ENCODE measurements around the gene MAP3K3.

The MAP3K3 gene

DNA sequence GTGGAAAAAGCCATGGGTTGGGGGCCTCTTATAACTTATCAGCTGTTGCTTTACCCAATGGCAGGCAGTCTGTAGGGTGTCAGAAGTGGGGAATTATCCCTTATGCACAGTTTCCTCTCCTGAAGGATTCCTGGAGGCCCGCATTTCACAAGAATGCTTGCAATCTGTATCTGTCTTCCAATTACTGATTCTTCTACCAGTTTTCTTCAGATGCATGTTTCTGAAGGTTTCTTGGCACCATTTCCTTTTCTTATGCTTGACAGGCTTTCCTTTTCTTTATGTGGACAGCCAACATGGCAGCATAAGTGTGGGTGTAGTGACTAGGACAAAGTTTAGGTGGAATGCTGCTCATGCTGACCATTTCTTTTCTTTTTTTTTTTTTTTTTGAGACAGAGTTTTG is 36.1 kb downstream of the MAP3K3 start:
- no peak for DNase-seq

DNA sequence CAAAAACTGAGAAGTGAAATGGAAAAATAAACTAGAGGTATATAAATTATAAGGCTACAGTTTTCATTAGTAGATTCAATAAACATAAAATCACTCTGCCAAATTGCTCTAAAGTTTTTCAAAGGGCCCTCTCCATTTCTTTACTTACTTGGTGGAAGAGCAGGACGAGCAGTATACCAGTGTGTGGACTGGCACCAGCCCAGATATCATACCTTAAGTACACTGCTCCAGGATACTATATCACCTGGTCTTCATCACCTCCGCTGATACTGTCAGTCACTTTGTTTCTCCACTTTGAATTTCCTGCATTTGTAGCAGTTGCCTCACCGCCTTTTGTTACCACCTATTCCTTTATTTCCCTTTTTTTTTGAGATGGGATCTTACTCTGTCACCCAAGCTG is 37.6 kb downstream of the MAP3K3 start:
- DNase-seq = no peak

DNA sequence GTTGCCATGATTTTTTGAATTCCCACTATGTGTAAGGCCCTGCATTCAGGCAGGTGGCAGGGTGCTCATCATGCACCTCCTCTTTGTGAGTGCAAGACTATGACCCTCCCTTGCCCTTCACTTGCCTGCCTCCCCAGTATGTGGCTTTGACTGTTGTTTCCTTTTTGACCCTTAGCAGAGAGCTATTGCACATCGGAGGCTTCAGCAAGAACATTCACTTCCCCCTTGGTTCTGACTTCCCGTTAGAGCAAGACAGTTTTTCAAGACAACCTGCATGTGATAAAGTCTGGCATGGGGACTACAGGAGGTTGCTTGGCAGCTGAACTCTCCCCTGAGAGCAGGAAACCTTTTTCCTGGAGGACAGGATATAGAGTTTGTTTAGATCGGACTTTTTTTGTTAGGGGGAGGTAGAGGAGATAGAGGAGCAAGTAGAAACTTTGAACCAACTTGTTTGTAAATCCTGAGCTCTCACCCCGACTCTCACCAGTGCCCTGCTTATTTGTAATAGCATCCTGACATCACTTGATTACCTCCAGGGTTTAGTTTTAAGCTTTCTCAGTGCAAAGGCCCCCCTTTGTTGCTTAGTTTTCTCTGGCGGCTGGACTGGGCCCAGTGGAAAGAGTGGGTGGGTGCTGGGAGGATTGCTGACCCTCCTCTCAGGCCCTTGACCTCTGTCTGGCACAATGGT is 43.5 kb downstream of the MAP3K3 start:
- DNase-seq = no peak

DNA sequence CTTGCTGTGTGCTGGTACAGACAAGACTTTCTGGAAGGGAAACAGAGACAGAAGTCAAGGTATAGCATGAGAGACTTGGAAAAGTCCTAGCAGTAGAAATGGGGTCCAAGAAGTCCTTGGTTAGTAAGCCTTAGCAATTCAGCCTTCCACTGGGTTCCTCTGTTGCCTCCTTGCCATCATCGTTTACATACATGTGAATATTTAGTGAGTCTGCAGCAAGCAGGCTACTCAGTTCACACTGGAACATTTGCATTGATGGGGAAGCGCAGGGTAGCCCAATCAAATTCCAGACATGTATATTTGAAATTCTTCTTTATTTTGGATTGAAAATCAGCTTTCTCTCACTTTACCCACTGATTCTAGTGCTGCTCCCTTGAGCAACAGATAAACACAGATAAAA is 50.6 kb downstream of the MAP3K3 start:
- no peak for DNase-seq

DNA sequence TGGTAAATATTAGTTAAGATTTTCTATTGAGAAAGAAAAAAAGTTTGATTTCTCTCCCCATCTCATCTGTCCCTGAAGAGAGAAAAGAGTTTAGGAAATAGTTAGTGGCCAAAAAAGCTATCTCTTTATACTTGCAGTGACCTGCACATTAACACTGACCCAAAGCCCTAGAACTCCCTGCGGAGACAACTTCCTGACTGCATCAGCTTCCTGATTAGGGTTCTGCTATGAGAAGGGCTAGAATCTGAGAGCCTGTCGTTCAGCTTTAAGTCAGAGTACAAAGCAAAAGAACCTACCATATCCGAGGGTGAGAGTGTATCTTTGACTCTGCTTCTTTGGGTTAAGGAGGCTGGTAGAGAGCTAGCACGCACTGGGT is 53.0 kb downstream of the MAP3K3 start:
- DNase-seq = no peak

DNA sequence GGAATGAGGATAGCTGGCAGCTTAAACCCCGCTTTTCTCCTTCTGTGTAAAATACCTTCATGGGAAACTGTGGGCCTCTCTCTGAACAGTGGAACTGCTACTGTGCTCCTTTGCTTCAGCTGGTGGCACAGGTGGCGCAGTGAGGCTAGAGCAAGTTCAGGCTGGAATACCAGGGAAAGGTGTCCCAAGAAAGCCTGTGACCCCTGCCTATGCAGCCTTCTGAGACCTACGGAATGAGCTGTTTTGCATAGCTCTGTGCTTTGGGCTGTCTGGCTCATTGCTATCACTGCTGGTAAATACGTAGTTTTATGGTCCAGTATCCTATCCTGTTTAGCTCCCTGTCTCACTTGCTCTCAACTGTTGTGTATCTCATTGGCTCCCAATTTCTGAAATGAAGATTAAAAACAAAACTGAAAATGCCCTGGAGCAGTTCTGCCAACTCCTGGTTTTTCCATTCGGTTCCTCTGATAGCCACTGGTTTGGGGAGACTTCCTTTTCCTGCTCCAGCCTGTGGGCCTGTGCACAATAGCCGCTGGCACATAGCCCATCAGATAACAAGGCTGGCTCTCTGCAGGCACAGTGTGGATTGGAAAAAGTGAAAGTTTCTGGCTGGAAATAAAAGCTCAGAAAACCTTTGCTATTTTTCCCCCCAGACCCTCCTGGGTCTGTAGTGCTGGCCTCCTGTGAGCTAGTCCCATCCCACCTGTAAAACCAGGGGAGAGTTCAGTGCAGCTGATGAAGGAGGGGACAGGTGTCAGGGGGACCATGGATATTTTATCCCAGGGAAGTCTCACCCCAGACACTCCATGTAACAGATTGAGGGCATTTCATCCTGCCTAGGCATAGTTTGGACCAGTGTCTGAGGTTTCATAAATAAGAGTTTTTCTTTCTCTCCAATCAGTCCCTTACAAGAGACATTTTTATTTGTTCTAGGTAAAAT is 53.7 kb downstream of the MAP3K3 start:
- DNase-seq = peak; percentile 73

DNA sequence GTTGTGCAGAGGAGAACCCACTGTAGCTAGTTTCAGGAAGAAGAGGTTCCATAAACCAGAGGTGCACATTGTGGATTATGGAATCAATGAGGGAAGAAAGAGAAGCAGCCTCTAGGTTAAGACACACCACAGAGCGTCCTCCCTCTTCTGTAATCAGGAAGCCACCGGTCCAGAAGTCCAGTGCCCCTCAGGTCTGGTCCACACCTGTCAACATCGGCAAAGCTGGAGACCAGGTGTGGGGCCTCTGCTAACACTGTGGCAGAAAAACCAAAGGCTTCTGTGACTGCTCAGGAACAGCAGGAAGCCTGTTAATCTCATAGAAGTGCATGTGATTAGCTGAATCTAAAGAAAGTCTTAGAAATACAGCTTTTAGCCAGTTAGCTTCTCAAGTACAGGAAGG is 54.4 kb downstream of the MAP3K3 start:
- DNase-seq = no peak

DNA sequence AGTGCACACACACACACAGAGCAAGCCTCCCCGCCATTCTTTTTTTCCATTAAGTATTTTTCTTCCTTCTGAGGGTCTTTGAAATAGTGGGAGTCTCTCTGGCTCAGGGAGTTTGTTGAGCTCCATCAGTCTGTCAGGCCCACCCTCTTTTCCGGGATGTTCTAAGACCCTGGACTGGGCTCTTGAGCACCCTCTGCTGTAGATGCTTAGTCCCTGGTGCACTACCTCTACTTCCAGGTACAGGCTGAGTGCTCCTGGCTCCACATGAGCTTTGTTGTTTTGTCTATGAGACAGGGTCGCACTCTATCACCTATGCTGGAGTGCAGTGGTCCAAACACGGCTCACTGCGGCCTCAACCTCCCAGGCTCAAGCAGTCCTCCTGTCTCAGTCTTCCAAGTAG is 57.0 kb downstream of the MAP3K3 start:
- no peak for DNase-seq

DNA sequence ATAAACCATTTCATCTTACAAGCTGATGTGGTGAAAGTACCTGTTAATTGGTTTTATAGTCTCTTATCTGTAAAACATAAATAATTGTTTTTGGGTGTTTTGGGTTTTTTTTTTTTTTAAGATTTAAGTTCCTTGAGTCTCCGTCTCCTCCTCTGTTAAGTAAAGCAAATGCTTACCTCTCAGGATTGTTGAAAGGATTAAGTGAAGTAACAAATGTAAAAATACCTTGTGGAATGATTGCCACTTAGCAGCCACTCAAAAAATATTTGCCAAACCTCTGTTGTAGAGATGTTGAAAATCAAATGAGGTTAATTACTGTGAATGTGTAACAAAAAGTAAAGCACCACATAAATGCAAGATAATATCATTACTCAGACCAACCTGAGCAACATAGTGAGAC is 58.5 kb downstream of the MAP3K3 start:
- DNase-seq = no peak

DNA sequence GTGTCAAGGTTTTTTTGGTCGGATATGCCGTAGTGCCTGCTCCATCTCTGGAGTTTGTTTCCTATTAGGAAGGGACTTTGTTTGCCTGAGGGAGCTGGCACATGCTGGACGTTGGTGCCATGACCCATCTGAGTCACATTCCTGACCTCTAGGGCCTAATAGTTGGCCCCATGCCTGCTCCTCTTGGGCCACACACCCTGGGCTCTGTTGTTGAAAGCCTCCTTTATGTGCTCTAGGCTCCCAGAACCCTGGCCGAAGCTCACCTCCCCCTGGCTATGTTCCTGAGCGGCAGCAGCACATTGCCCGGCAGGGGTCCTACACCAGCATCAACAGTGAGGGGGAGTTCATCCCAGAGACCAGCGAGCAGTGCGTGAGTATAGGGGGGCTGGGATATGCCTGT is 59.3 kb downstream of the MAP3K3 start:
- no peak for DNase-seq

DNA sequence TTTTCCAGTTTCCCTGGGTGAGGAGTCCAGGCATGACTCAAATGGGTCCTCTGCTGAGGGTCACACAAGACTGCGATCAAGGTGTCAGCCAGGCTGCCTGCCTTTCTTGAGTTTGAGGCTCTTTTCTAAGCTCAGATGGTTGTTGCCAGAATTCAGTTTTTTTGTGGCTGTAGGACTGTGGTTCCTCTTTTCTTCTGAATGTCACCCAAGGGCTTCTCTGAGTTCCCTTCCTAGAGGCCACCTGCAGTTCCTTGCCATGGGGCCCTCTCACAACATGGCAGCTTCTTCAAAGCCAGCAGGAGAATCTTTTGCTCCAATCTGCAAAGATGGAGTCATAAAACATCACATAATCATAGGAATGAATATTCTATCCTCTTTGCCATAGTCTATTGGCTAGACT is 60.2 kb downstream of the MAP3K3 start:
- DNase-seq = no peak

DNA sequence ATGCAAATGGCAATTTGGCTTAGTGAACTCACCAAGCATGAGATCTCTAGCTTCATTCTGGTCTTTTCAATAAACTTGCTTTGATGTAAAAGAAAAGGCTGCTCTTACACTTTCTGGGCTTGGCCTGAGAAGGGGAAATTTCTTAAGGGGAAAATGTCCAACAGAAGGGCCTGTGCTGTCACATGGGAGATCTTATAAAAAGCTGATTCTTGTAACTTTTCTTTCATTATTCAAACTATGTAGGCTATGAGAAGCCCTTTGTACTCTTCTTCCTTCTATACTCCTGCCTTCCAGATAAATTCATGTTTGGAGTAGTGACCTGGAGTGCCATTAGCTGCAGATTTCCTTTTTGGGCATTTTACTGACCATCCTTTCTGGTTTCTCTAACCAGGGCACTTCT is 60.8 kb downstream of the MAP3K3 start:
- no peak for DNase-seq

DNA sequence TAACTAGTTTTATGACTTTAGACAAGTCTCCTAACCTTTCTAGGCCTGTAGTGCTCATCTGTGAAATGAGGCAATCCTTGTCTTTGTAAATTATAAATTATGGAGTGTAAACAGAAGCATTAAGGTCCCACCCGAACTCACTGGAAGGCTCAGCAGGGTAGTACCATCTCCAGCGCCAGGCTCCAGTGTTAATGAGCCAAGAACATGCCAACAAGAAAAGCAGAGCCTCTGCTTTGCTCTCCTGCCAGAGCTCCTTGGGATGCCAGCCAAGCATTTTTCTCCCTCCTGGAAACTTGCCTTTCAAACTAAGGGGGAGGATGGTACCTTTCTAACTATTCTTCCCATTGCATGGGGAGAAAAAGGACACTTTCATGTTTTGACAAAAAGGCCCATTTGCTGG is 62.8 kb downstream of the MAP3K3 start:
- DNase-seq = no peak

DNA sequence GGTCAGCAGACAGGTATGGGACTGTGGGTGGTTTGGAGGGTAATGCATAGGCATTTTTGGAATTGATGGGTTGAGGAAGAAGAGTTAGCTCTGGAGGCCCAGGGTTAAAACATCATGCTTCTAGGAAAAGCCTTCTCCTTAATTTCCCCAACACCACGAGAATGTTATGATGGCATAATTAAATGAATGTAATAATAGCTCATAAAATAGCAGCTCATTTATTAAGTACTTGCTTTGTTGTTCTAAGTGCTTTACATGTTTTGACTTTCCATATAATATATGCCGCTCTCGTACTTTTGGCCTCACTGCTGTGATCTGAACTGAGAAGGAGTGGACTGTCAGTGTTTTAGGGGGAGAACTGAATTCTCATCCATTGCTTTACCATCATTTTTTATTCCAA is 63.4 kb downstream of the MAP3K3 start:
- no peak for DNase-seq

DNA sequence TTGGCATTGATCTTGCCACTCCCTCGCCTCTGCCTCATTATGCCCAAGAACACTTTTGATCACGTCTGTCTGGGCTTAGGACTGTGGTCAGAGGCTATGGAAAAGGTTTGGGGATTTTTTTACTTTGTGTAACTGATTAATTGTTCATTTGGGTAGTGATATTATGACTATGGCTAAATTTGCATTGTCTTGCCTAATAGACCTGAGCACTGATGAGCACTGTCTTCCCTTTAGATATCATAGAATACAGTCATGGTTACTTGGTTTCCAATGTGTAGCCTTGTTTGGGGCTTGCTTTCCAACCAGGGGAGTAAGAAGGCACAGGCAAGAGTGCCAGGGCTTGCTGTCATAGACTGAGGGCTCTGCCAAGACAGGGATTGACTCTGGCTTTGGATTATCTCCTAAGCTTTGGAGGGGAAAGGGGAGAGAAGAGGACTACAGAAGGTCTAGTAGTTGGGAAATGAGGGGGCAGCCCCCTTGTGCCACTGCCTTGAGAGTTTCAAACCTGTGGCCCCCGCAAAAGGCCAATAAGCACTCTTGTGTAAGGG is 64.0 kb downstream of the MAP3K3 start:
- DNase-seq = no peak

DNA sequence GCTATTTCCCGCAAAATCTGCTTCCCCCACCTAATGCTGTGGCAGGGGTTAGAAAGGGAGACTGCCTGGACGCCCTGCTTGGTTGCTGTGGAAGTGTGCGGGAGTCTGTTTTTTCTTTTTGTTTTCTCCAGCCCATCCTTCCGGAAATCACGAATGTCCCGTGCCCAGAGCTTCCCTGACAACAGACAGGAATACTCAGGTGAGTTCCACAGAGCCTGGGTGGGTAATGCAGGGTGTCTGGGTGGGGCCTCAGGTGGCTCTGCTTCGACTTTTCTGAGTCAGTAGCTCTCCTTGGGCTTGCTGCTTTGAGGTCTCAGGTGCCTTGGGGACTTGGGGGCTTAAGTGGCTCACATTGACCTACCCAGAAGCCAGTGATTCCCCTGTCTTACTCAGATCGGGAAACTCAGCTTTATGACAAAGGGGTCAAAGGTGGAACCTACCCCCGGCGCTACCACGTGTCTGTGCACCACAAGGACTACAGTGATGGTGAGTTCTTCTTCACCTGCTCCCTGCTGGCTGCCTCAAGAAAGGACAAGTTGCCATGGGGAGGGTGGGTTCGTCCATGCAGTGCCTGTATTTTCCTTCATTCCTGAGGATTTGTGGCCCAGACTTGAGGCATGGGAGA is 66.3 kb downstream of the MAP3K3 start:
- DNase-seq = no peak

DNA sequence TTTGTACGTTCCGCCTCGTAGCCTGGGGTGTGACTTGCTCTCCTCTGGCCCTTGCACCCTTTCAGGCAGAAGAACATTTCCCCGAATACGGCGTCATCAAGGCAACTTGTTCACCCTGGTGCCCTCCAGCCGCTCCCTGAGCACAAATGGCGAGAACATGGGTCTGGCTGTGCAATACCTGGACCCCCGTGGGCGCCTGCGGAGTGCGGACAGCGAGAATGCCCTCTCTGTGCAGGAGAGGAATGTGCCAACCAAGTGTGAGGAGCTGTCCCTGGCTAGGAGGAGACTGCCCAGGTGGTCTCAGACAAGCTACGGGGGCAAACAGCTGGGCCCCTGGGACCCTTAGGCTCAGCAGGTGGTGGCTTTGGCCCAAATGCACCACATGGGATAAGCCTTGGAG is 67.3 kb downstream of the MAP3K3 start:
- no peak for DNase-seq

DNA sequence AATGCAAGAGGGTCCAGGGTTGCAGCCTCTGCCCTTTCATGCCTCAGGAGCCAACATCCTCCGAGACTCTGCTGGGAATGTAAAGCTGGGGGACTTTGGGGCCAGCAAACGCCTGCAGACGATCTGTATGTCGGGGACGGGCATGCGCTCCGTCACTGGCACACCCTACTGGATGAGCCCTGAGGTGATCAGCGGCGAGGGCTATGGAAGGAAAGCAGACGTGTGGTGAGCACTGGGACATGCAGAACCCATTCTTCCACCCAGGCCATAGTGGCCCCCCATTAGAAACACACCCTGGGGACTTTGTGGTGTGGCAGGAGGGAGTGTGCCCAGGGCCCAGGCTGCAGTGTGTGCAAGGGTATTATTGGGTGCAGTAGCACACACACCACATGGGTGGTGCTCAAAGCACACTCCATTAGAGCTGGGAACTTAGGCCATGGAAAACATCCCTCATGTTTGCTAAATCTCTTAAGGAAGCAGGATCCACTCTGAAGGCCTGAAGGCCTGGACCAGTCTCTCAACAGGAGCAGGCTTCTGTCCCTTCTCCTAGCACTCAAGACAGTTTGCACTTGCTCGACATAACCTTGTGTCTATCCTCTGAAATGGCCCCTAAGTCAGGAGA is 70.1 kb downstream of the MAP3K3 start:
- no peak for DNase-seq

DNA sequence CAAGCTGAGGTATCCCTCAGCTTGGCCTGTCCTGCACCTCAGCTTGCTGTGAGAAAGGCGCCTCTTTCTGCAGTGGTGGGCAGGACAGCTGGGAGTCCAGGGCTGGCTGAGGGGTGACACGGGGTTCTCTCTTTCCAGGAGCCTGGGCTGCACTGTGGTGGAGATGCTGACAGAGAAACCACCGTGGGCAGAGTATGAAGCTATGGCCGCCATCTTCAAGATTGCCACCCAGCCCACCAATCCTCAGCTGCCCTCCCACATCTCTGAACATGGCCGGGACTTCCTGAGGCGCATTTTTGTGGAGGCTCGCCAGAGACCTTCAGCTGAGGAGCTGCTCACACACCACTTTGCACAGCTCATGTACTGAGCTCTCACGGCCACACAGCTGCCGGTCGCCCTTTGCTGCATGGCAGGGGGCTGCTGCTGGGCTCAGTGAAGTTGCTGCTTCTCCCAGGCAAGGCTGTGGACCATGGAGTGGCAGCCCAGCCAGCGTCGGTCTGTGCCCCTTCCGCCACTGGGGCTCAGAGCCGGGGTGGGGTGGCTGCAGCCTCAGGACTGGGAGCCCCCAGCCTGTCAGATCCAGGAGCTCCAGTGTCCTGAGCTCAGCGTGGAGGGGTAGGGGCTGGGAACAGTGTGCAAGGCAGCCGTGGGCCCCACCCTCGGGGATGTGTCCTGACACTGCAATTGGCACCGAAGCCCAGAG is 71.3 kb downstream of the MAP3K3 start:
- DNase-seq = no peak

DNA sequence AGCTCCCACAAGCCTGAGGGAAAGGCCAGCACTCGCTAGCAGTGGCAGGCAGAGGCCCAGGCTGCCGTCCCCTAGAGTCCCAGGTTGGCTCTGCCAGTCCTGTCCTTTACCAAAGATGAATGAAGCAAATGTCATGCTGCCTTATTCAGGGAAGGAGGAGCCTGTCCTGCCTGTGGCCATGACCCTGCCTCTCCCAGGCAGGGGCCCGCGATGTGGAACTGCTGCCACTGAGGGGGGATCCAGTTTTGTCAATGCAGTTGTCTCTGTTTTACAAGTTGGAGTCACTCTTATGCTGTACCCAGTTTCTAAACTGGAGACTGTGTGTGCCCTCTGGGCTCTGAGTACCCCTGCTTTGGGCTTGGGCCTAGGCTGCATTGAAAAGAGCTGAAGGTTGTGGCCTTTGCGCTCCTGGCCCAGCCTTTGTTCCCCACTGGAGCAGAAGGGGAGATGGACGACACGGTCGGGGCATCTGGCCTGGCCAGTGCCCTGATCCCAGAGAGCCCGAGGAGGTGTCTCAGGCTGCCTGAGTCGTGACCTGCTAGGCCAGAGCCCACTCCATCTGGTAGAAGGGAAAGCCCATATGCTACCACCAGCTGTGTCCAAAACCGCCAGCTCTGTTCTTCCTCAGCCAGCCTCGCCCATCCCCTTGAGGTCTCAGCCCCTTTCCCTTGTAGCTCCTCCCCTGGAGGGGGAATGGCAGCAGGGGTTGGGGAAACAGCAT is 72.2 kb downstream of the MAP3K3 start:
- no peak for DNase-seq

DNA sequence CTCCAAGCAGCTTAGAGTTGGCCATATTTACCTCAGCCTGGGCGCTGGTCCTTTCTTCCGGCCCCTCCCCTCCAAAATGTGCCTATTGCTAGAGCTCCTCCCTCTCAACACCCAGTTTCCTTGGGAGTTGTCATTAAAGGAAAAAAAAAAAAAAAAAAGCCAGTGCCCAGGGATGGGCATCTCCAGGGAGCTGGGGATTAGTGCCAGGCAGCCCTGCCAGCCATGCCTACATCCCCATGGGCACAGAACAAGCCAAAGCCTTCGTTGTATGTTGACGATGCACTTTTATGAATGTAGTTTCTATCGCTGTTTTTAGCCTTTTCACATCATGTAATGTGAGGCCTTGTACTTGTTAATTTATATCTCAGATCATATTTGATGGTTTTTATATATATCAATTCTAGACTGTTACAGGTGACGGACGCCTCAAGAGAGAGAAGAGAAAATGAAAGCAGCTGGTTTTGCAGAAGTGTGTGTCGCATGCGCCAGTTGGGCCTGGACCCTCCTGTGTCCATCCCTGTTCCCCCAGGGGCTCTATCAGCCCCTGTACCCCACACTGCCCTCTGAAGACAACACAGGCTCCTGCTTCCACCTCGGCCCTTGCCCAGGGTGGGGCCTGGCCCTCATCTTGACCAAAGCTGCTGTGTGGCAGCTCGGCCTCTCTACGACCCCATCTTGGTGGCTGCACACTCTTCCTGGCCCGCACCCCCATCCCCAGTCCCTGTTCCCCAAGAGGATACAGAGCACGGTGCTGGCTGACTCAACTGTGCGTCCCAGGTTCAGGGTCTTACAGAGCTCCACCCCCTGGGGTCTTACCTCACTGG is 72.9 kb downstream of the MAP3K3 start:
- no peak for DNase-seq

All from amniotic stem cell (primary cell).